PFSK-1 (cell line): ENCODE data around the gene PITPNM1.

Experiments used
- FOXP2 ChIP-seq: optimal IDR thresholded peaks from 2 replicates; pipeline ENCODE3; 2011; ENCODE audit warnings: borderline replicate concordance, control low read depth, inconsistent platforms; ENCODE audit not compliant: insufficient read depth; ENCODE audit errors: extremely low read length, extremely low read depth
- POLR2AphosphoS5 ChIP-seq: IDR thresholded peaks from 2 replicates; pipeline ENCODE4 v1.6.1; 2012; ENCODE audit warnings: low read depth, mild to moderate bottlenecking, control low read depth, low read length, moderate library complexity
- SIN3A ChIP-seq: IDR thresholded peaks from 2 replicates; pipeline ENCODE4 v1.6.1; 2012; ENCODE audit warnings: mild to moderate bottlenecking, low read length, moderate library complexity, borderline replicate concordance; ENCODE audit not compliant: insufficient read depth
- TAF1 ChIP-seq: IDR thresholded peaks from 2 replicates; pipeline ENCODE4 v1.6.1; 2012; ENCODE audit warnings: low read length, control low read depth, borderline replicate concordance; ENCODE audit not compliant: insufficient read depth
- TF ChIP-seq, protein P1 (sequence below), 2 experiments: IDR thresholded peaks; 2 replicates each; pipeline versions ENCODE4 v1.6.1 to v1.8.0; 2011 to 2012; ENCODE audit warnings: low read depth in 2 of 2, low read length in 2 of 2, control low read depth in 1 of 2, inconsistent platforms in 1 of 2, mild to moderate bottlenecking in 1 of 2, moderate library complexity in 1 of 2; ENCODE audit not compliant: insufficient read depth in 1 of 2

Gene PITPNM1

DNA sequence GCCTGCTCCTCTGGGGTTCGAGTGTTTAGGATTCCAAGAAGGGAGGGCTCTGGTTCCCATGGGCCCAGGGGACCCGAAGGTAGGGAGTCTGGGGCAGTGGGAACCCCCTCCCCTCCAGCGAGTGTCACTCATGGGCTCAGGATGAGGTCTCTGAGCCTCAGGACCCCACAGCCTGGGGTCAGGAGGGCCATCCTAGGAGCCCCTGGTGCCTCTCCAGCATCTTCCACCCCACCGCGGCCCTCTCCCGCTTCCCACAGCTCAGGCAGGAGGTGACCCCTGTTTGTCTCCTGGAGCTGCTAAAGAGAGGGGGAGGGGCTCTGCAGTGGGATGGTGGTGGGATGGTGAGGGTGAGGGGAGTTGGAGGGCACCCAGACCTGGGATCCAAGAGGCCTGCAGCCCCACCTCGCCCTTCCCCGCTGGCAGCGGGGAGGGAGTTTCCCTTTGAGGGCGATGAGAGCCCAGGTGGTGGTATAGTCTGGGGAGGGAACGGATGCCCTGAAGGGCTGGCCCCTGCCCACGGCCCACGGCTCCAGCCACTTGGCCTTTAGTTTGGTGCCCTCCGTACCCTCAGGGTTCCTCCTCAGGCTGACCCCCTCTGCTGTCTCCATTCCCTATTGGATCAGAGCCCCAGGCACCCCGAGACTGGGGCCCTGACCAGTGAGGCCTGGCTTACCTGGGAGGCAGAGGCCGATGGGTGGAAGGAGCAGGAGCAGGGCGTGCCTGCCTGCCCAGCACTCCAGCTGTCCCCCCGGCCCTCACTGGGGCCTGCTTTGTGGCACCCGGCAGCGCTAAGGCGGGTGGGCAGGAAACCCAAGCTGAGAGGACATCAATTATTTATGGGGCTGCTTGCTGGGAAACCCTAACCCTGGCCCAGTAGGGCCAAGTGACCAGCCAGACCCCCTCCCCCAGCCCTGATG lies 51.1 kb downstream of the PITPNM1 start:
- TF ChIP-seq TAF1 (no peak), POLR2AphosphoS5 (no peak), SIN3A (no peak), FOXP2 (no peak)
- TF ChIP-seq, protein P1, sequence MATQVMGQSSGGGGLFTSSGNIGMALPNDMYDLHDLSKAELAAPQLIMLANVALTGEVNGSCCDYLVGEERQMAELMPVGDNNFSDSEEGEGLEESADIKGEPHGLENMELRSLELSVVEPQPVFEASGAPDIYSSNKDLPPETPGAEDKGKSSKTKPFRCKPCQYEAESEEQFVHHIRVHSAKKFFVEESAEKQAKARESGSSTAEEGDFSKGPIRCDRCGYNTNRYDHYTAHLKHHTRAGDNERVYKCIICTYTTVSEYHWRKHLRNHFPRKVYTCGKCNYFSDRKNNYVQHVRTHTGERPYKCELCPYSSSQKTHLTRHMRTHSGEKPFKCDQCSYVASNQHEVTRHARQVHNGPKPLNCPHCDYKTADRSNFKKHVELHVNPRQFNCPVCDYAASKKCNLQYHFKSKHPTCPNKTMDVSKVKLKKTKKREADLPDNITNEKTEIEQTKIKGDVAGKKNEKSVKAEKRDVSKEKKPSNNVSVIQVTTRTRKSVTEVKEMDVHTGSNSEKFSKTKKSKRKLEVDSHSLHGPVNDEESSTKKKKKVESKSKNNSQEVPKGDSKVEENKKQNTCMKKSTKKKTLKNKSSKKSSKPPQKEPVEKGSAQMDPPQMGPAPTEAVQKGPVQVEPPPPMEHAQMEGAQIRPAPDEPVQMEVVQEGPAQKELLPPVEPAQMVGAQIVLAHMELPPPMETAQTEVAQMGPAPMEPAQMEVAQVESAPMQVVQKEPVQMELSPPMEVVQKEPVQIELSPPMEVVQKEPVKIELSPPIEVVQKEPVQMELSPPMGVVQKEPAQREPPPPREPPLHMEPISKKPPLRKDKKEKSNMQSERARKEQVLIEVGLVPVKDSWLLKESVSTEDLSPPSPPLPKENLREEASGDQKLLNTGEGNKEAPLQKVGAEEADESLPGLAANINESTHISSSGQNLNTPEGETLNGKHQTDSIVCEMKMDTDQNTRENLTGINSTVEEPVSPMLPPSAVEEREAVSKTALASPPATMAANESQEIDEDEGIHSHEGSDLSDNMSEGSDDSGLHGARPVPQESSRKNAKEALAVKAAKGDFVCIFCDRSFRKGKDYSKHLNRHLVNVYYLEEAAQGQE (IDR thresholded peaks at IDR 0.05; ENCODE audit: insufficient read depth in 1 of 2, low read depth in 2 of 2, low read length in 2 of 2) = no peak

DNA sequence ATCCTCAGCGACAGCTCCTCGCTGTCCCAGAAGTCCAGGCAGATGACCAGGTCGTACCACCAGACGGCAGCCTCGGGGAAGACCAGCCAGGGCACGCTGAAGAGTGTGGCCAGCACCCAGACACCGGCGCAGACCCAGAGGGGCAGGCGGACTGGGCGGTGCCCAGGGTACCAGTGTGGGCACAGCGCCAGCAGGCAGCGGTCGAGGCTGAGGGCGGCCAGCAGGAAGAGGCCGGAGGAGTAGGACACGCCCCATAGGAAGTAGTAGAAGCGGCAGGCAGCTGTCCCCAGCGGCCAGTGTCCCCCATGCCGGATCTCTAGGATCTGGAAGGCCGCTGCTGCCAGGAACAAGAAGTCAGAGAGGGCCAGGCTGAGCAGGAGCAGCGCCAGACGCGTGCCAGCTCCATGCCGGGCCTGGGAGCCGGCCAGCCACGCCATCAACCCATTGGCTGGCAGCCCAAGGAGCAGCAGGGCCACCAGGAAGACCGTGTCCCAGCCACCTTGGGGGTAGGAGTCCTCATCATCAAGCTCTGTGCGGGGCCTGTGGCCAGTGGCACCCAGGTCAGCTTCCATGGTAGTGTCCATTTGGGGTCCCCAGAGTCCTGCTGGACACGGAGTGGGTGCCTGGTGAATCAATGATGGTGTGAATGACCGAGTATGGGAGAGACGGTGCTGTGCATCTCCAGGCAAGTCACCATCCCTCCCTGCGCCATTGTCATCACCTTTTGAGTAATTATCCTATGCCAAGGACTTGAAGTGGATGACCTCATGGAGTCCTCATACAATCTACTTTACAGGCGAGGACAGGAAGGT lies 52.8 kb downstream of the PITPNM1 start, which contains the start of gene GPR152:
Gene GPR152, minus strand, starts transcription at position 589 of the 812 bp plus-strand sequence. Its CDS starts 5 bp downstream, at position 584.
- TF ChIP-seq SIN3A (no peak), POLR2AphosphoS5 (no peak), FOXP2 (no peak), TAF1 (no peak)
- TF ChIP-seq, protein P1 (IDR thresholded peaks at IDR 0.05; ENCODE audit: insufficient read depth in 1 of 2, low read depth in 2 of 2, low read length in 2 of 2) = no peak

DNA sequence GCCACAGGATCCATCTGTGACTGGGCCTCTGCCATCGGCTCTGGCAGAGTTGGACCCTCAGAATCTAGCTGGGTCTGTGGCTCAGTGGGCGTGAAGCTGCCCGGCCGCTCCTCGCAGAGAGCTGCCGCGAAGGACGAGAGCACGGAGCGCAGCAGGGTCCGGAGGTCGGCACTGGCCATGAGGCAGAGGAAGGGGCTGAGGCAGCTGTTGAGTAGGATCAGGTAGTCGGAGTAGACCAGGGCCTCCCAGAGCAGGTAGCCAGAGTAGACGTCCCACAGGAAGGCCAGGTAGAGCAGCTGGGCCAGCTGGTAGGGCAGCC lies 53.5 kb downstream of the PITPNM1 start:
- TF ChIP-seq TAF1 (no peak), SIN3A (no peak), FOXP2 (no peak), POLR2AphosphoS5 (no peak)
- TF ChIP-seq, protein P1 (IDR thresholded peaks at IDR 0.05; ENCODE audit: insufficient read depth in 1 of 2, low read depth in 2 of 2, low read length in 2 of 2) = no peak

DNA sequence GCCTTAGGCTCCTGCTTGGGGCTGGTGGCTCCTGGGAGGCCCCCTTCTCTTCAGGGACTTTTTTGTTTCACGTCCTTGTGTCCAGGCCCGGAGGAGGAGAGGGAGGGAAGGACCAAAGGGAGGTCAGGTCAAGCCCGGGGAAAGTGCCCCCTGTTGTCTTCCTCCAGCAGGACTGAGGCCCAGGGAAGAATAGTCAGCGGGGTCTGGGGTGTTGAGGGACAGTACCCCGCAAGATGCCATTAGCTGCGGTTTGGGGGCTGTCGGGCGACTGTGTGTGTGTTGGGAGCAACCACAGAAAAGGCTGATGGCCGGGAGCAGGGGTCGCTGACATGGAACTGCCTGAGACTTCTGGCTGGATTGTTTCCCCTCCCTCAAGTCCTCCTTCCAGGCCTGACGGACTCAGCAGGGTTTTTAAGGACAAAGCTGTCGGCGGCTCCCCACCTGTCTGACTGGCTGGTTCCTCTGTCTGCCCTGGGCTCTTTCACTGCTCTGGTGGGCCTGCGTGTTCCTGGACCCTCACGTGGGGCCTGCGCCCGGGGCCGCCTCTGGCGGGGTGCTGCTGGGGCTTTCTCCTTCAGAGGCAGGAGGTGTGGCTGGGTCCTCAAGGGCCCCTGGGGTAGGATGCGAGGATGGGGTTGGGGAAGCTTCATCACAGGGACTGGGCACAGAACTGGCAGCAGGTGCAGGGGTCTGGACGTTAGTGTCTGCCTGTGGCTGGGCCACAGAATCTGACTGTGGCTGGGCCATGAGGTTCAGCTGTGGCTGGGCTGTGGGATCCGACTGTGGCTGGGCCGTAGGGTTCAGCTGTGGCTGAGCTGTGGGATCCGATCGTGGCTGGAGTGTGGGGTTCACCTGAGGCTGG lies 54.1 kb downstream of the PITPNM1 start:
- TF ChIP-seq POLR2AphosphoS5 = no peak
- TF ChIP-seq, protein P1 (IDR thresholded peaks at IDR 0.05; ENCODE audit: insufficient read depth in 1 of 2, low read depth in 2 of 2, low read length in 2 of 2) = no peak
- no peak for TF ChIP-seq TAF1
- TF ChIP-seq SIN3A = no peak
